GM12801 (cell line): ENCODE results near the gene DMAP1.

Experiments used
- CTCF ChIP-seq: IDR thresholded peaks from one replicate; pipeline ENCODE4 v1.5.1; 2011; ENCODE audit warnings: control low read depth; ENCODE audit not compliant: insufficient read length; ENCODE audit errors: extremely low read depth

DMAP1 gene

GRCh38 chr1:44233593-44233992, 20.3 kb downstream of the DMAP1 start:
- TF ChIP-seq CTCF = no peak

- no peak for TF ChIP-seq CTCF
These were observed 22.5 kb downstream of the DMAP1 start for GRCh38 chr1:44235808-44236207.

- no peak for TF ChIP-seq CTCF
These were observed 23.4 kb downstream of the DMAP1 start for GRCh38 chr1:44236490-44237272.

GRCh38 chr1:44237721-44238457, 24.6 kb downstream of the DMAP1 start:
- TF ChIP-seq CTCF = no peak

- TF ChIP-seq CTCF = no peak
These were observed 25.4 kb downstream of the DMAP1 start for GRCh38 chr1:44238660-44239059.

GRCh38 chr1:44239331-44239960, 26.2 kb downstream of the DMAP1 start:
- no peak for TF ChIP-seq CTCF

- no peak for TF ChIP-seq CTCF
These were observed 26.7 kb downstream of the DMAP1 start for GRCh38 chr1:44239961-44240371.
